ENCODE measurements around the gene FANCC. TPM values are rescaled to one million over a fixed set of nuclear protein-coding genes. Genes with fewer than 3 reads are reported as not detected.
"Not testable (repeated sequence)": the region's sequence is repeated elsewhere in the genome, so short reads cannot be mapped to it uniquely, and the experiment has no call there.

FANCC gene
- total RNA-seq, 1 experiment from 2014 or later, result 23.6 TPM

DNA sequence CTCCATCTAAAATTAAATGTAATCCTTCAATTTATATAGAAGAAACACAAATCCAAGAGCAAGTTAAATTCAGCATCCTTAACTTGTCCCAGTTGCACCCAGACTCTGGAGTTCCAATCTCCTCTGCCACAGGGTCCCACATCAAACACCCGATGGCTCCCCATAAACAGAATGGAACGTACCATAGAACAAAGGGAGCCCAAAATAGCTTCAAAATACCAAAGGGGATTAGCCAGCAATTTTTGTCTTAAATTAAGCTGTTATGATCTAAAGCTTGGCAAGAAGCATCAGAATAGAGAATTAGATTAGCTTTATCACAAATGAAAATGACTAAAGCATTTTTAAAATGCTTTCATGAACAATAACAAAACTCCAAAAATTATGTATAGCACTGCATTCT, 112.8 kb downstream of the FANCC start:
- in situ Hi-C loops (cut with HindIII; ENCODE audit: low sequenced_read_pairs), result no loop called here
- no peak for DNase-seq (ENCODE audit: low spot score)

DNA sequence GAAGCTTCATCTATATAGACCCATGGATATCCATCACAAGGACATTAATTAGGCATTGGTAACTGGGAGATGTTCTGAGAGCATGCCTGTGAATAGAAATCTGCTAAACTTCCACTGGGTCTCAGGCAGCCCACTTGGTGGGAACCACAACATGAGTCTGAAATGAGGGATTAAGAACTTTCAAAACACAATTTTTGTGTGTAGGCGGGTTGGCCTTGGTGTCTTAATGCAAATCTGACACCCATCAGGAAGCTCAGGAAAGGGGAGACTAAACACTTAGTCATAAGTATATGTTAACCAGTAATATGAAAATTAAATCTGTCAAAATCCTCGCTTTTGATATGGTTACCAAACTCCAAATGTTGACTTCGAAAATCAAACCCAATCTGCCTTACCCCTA, 113.2 kb downstream of the FANCC start:
- DNase-seq (ENCODE audit: low spot score), result no peak
- in situ Hi-C loops (cut with HindIII; ENCODE audit: low sequenced_read_pairs), result no loop called here

DNA sequence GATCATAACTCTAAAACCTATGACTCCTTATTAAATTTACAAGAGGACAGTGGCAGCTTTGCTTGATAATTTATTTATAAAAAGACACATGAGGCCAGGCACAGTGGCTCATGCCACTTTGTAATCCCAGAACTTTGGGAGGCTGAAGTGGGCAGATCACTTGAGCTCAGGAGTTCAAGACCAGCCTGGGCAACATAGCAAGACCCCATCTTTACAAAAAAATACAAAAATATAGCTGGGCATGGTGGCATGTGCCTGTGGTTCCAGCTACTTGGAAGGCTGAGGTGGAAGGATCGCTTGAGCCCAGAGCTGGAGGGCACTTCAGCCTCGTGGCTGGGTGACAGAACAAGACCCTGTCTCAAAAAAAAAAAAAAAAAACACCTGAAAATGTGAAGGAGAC, 114.5 kb downstream of the FANCC start:
- in situ Hi-C loops (cut with HindIII; ENCODE audit: low sequenced_read_pairs); DNase-seq (ENCODE audit: low spot score): not testable (repeated sequence)

DNA sequence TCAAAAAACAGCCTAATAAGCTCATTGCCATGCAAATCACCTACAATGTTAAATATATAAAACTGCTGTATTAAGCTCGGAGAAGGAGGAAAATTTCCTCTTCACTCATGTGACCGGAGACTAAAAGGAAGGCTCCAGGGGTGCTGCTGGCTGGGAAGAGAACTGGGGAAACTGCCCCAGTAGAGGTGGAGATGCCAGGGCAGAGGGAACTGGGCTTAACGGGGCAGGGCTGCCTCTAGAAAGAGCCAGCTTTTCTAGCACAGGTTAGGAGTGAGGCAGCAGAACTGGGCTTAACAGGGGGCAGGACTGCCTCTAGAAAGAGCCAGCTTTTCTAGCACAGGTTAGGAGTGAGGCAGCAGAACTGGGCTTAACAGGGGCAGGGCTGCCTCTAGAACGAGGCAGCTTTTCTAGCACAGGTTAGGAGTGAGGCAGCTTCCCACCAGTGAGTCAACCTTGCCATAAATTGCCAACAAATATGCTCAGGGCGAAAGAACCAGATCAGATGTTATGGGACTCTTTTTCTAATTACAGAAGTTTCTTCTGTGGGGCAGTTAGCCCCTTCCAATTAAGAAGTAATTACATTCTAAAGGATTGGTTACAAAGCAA, 115.3 kb downstream of the FANCC start:
- in situ Hi-C loops (cut with HindIII; ENCODE audit: low sequenced_read_pairs), result no loop called here
- DNase-seq (ENCODE audit: low spot score), result no peak

DNA sequence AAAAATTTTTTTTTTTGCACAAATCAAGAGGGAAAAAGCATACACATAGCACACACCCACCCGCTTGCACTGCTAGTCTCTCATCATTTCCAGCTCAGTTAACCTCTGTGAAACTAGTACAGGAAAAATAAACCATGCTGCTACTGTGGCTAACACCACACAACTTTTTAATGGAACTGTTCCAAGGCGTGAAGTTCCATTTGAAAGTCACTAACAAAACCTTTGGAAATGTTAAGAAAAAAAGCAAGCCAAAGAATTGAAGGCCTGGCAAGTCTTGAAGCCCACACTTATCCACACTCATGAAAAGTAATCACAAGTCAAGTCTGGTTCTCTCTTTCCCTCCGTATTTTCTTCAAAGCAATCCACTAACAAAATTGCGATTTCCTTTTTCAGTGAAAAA, 116.3 kb downstream of the FANCC start:
- DNase-seq (ENCODE audit: low spot score), result no peak
- in situ Hi-C loops (cut with HindIII; ENCODE audit: low sequenced_read_pairs), result no loop called here

DNA sequence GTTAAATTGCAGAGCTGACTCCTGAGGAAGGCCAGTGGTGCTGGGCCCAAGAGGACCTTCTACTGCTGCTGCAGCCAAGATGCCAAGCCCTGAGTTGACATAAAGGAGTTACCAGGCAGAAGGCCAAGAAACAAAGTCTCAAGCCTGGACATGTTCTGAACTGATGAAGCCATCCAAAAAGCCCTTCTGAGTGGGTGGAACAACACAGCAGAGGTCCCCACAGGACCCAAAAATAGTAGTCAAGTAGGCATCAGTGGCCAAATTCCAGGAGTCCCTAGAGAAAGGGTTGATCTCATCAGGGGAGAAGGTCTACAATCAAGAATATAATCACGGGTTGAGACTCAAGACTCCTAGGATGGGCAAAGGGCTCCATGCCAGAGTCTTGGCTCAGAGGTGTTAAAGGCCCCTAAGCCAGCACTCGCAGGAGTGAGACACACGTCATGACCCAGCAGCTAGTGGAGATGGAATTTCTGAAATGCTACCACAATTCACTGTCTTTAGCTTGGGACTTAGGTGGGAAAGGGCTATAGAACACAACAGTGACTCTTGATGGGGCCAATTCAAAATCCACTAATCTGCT, 119.7 kb downstream of the FANCC start:
- in situ Hi-C loops (cut with HindIII; ENCODE audit: low sequenced_read_pairs), result no loop called here
- DNase-seq (ENCODE audit: low spot score), result no peak

DNA sequence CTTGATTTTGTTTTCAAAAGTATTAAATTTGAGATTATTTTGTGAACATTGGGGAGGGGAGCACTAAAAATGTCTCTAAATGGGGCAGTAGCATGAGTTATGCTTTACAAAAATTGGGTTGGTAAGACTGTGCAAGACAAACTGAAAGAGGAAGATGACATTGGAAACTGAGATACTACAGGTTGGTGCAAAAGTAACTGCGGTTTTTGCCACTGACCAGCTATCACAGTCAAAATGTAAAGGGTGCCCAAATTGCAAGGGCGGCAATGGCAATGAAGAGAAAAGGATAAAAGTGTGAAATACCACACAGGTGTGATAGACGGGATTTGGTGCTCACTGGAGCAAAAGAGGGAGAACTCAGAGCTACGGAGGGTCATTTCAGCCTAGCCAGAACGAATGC, 124.0 kb downstream of the FANCC start:
- in situ Hi-C loops (cut with HindIII; ENCODE audit: low sequenced_read_pairs), result no loop called here
- no peak for DNase-seq (ENCODE audit: low spot score)

DNA sequence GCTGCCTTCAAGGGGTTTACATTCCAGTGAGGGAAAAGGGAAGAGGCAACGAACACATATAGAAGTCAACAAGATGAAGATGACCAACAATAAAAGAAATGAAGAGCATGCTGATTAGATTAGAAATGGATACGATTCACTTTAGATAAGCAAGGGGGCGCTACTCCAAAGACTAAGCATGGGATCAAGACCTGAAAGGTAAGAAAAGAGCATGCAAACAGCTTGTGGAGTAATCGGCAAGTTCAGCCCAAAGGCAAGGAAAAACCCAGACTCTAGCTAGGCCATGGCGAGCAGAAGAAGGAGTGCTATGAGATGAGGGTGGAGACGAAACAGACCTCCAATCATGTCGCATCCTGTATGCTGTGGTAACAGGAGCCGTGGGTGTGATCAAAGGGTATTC, 124.4 kb downstream of the FANCC start:
- DNase-seq (ENCODE audit: low spot score), result no peak
- in situ Hi-C loops (cut with HindIII; ENCODE audit: low sequenced_read_pairs), result no loop called here

DNA sequence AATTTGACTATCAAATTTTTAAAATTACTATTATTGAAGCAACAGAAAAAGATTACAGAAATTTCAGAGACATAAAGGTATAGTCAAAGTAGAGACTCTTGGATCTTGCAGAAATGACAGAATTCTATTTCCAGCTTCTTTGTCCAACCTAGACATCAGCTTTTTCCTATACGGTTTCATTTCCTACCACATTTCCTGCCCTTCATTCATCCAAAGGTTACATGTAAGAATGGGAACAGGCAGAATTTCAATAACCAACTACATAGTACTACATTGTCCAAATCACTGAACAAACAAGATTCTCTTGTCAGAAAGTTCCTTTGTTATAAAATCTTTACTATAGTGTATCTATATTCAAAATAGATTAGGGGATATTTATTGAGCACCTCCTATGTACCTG, 124.9 kb downstream of the FANCC start:
- no peak for DNase-seq (ENCODE audit: low spot score)
- in situ Hi-C loops (cut with HindIII; ENCODE audit: low sequenced_read_pairs), result no loop called here

DNA sequence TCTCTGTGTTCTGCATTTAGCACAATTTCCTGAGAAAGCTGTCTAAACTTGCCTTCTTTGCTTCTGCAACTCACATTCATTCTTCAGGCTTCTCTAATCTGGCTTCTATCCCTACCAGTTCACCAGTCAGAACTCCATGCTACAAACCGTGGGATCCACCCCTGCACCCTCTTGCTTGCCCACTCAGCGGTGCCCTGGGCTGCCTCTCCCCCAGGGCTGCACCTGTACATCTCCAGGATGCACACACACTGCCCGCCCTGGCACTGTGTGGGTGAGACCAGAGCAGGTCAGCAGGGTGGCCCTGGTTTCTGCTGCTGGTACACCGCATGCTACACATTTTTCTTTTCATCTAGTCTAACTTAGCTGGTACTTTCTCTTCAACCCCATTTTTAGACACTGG, 127.1 kb downstream of the FANCC start:
- no peak for DNase-seq (ENCODE audit: low spot score)
- in situ Hi-C loops (cut with HindIII; ENCODE audit: low sequenced_read_pairs), result no loop called here

DNA sequence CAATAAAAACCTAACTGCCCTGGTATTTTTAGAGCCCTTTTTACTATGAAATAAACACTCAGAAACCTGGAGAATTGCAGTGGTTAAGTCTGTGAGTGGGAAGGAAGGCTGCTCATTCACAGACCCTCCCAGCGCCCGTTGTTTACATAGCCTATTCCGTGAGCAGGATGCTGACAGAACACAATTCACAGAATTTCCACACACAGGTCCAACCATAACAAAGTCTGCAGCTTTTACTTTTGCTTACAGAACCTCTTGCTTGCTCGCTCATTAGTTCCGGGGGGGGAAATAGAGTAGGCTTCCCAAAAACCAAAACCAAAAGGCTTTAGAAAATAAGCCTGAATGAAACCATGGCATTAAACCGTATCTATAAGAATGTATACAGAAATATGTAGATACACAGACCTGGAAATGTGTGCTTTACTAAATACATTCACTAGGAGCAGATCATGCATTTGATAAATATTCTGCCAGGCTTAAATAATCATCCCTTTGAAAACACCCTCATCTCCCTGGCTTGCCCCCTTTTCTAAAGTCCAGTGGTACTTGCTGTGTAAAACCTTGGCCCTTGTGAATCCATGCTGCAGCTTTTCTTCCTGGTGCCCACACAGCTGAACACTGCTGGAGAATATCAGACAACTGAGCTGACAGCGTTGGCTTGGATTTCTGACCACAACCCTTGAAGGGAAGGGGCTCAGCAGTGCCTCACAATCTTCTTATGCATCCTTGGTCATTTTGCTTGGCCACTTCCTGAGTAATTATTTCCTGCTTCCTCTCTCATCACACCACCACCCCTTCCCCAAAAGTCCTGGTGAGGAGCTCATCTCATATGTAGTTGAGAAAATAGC, 128.0 kb downstream of the FANCC start:
- no peak for DNase-seq (ENCODE audit: low spot score)
- in situ Hi-C loops (cut with HindIII; ENCODE audit: low sequenced_read_pairs), result no loop called here

DNA sequence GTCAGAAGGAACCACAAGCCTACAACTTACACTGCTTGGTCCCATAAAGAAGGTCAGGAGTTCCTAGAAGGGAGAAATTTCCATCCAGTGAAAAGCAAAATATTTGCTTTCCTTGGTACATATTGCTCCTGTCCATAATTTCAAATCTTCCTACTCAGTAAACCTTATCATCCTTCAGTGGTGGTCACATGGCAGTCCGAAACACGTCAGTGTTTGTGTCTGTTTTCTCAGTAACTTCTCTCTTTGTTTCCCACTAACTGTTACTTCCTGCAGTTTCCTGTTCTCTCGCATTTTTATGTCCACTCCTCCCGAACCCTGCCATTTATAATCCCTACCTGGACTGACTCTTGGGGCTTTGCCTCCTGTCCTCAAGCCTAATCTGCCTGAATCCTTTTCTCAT, 129.1 kb downstream of the FANCC start:
- in situ Hi-C loops (cut with HindIII; ENCODE audit: low sequenced_read_pairs), result no loop called here
- no peak for DNase-seq (ENCODE audit: low spot score)

DNA sequence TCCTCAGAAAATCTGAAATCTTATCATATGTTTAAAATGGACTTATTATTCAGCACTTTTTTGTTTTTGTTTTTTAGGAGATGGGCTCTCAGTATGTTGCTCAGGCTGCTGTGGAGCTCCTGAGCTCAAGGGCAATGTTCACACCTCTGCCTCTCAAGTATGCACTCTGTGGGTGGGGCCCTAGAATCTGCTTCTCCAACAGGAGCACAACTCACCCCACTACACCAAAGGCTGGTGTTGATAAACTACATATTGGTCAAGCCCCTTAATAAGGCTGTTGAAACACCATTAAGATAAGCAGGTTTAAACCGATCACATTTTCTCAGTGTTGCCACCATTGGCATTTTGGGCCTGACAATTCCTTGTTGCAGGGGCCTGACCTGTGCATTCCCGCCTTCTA, 131.6 kb downstream of the FANCC start:
- no peak for DNase-seq (ENCODE audit: low spot score)
- in situ Hi-C loops (cut with HindIII; ENCODE audit: low sequenced_read_pairs), result no loop called here

DNA sequence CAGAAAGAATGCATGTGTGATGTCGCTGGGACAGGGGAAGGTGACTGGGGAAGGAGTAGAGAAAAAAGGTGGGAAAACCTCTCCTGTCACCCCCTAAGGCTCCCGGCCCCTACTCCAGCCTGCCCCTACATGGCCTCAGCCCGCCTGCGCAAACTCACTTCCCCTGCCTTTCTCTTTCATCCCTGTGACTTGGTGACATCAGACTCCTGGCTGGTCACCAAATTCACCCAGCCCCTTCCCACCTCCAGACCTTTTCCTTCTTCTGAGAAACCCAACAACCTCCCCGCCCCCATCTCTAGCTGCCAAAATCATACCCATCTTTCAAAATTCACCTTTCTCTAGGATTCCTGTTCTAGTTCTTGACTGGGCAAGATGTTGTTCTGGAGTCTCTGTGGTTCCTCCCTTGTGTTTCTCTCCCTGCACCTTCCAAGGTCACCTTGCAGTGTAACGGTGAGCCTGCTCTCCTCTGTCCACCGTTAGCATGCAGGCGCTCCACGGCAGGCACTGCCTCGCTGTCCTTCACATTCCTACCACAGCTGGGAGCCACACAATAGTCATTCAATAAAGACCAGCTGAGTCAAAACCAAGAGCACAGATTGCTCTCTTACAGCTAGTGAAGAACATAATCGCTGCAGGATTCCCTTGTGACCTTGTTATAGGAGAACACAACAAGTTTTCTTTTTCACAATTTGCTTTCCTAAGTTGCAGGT, 134.5 kb downstream of the FANCC start:
- in situ Hi-C loops (cut with HindIII; ENCODE audit: low sequenced_read_pairs), result no loop called here
- DNase-seq (ENCODE audit: low spot score), result no peak

DNA sequence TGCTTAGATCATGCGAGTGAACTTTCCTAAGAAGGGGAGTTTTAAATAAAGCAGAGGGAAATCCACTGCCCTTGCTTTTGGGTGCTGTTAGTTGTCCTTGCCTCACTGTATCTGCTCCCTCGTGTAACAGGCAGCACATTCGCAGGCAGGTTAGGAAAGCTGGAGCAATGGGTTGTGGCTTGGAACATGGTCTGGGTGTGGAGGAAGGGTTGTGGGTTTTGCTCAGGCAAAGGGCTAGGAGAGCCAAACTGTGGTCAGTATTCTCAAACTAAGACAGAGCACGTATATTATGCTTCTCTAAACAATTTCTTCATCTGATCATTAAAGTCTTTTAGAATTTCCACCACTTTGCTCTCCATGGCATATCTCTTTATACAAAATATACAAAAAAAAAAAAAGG, 135.7 kb downstream of the FANCC start:
- in situ Hi-C loops (cut with HindIII; ENCODE audit: low sequenced_read_pairs), result no loop called here
- no peak for DNase-seq (ENCODE audit: low spot score)

DNA sequence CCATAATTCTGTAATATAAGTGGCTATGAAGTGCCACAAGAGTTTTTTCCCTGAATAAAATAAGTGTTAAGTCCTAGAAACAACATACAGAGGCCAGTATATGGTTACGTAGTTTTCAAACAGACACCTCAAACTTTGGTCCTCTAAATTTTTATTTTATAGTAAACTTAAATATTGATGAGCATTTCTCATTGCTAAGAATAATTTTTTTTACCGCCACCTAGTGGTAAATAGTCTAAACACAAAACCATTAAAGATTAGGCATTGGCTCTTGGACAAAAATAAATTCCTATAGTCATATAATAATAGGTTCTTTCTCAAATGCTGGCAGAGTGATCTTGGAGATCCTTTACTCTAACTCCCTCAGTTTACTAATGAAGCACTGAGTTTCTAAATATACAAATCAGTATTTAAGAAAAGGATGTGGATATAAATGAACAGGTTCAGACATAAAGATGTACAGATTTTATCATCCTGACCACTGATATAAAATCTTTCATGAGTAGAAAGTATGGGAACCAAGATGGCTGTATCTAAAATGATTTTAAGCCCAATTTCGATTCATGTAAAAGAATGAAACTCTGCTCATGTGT, 136.2 kb downstream of the FANCC start:
- DNase-seq (ENCODE audit: low spot score), result no peak
- in situ Hi-C loops (cut with HindIII; ENCODE audit: low sequenced_read_pairs), result no loop called here

DNA sequence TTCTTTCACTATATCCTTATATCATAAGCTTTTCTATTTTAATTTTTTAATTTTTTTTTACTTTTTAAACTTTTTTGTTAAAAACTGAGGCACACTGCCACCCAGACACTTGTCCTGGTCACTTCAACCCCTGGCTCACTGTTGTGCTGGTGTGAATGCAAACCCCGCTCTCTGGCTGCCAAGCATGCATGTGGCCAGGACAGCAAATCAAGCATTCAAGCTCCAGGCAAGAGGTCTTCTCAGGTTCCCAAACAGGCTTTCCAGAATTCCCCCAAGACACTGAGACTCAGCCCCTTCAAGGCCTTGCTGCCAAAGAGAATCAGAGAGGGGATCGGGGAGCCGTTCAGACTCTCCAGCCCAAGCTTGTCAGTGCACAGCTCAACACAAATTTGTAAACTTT, 139.9 kb downstream of the FANCC start:
- in situ Hi-C loops (cut with HindIII; ENCODE audit: low sequenced_read_pairs), result no loop called here
- no peak for DNase-seq (ENCODE audit: low spot score)

DNA sequence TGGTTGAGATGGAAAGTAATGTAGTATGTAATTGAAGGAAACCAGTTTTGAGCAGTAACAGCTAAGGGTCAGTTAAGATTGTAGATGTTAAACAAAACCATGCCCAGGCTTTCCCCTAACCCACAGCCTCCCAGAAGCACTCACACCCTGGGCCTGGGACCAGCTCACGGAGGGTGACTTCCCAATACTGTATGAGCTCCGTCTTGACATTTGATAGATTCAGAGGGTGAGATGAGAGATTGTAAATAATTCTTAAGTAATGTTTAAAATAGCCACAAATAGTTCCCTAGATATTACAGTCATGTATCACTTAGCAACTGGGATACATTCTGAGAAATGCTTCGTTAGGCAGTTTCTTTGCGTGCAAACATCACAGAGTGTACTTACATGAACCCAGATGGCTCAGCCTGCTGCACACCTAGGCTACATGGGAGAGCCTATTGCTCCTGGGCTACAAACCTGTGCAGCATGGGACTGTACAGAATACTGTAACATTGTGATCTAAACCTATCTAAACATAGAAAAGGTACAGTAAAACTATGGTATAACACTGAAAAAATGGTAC, 140.7 kb downstream of the FANCC start:
- in situ Hi-C loops (cut with HindIII; ENCODE audit: low sequenced_read_pairs), result no loop called here
- DNase-seq (ENCODE audit: low spot score), result no peak

DNA sequence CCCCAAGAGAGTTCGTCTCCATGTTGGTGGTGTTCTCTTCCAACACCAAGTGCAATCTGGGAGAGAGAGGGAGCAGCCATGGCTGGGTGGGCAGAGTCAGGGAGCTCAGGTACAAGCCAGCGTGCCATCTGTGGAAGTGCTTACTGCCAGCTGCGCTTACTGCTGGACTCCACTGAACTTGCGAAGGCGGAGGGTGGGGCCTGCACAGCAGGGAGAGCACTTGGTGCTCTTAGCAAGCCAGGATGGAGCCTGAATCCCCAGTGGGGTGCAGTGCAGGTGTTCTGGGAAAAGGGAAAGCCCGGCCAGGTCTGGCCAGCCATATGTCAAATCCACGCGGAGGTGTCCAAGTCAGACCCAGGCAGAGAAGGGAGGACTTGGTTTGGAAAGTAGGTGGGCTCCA, 142.0 kb downstream of the FANCC start:
- in situ Hi-C loops (cut with HindIII; ENCODE audit: low sequenced_read_pairs), result no loop called here
- DNase-seq (ENCODE audit: low spot score), result no peak

Measured in G401 (cell line).